ENCODE data around the gene UBR2.
A peak's percentile ranks its signal among the peaks of the same experiment; 100 is the strongest.
"Not testable (repeated sequence)": the region's sequence is repeated elsewhere in the genome, so short reads cannot be mapped to it uniquely, and the experiment has no call there.

Gene UBR2

GRCh38 chr6:42618686-42619085 lies 54.9 kb downstream of the UBR2 start:
- no peak for DNase-seq

DNA sequence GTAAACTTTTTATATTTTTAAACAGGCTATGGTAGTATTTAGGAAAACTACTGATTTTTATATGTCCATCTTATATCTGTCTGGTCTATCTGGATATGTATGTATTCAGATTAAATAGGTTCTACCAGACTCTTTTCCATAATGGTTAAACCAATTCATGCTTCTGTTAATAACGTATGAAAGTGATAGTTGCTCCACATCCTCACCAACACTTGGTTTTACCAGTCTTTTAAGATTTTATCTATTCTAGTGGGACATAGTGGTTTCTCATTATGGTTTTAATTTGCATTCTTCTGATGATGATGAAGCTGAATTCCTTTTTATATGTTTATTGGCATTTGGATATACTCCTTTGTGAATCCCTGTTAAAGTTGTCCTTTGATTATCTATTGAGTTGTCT lies 56.1 kb downstream of the UBR2 start:
- no peak for DNase-seq

GRCh38 chr6:42624601-42625000 lies 60.8 kb downstream of the UBR2 start:
- DNase-seq = no peak

DNA sequence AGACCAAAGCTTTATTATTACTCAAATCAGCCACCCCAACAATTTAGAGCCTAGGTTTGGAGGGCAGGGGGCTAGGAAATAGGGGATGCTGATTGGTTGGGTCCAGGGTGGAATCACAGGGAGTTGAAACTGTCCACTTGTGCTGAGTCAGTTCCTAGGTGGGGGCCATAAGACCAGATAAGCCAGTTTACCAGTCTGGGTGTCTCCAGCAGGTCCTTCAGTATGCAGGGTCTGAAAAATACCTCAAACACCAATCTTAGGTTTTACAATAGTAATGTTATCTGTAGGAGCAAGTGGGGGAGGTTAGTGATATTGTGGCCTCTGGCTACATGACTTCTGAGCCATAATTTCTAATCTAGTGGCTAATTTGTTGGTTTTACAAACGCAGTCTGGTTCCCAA lies 63.2 kb downstream of the UBR2 start:
- no peak for DNase-seq

- no peak for DNase-seq
Measured at GRCh38 chr6:42627674-42628073, 63.8 kb downstream of the UBR2 start.

DNA sequence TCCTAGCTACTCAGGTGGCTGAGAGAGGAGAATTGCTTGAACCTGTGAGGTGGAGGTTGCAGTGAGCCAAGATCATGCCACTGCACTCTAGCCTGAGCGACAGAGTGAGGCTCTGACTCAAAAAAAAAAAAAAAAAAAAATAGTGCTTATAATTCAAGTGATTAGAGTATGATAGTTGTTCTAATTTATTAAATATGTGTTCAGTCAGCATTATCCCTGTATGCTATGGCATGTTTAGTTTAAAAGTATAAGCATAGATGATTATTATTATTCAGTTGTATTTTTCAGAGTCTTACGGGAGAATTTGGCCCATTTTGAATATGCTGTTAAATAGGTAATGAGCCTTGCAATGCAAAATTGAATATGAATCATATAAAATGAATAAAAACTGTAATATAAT lies 64.8 kb downstream of the UBR2 start:
- DNase-seq = no peak

DNA sequence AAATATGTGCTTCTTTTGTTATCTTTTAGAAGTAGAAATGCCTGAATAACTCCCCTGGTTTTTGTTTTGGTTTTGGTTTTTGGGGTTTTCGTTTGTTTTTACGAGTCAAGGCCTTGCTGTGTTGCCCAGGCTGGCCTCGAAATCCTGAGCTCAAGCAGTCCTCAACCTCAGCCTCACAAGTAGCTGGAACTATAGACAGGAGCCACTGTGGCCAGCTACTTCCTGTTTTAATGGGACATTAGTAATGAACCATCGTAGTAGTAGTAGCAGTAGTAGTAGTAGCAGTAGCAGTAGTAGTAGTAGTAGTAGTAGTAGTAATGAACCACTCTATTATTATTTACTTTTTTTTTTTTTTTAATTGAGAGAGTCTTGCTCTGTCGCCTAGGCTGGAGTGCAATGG lies 66.0 kb downstream of the UBR2 start:
- DNase-seq = no peak

- no peak for DNase-seq
Measured at GRCh38 chr6:42637681-42638080, 73.9 kb downstream of the UBR2 start.

DNA sequence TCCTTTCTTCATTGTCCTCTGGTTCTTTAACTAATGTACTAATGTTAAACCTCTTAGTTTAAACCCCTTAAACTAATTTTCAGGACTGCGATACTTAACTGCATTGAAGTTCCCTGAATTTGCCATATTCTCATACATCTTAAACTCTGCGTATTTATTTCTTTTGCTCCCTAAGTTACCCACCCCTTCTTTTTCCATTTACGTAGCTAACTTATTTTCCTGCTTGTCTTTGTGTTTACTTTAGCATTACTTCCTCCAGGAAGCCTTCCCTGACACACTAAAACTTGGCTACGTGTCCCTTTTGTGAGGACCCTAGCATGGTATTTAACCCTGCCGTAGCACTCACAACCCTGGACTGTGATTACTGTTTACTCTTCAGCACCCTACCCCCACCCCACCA lies 79.0 kb downstream of the UBR2 start:
- DNase-seq = no peak

DNA sequence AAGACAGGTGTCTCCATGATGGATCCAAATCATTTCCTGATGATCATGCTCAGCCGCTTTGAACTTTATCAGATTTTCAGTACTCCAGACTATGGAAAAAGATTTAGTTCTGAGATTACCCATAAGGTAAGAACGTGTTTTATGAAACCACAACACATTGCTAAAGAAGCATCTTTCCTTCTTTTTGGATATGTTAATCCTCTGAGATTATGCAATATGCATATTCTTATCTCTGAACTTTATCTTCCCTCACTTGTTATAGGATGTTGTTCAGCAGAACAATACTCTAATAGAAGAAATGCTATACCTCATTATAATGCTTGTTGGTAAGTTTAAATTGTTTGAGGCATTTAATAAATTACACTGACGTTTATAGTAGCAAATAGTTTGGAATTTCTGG lies 80.4 kb downstream of the UBR2 start:
- DNase-seq = no peak

- no peak for DNase-seq
Measured at GRCh38 chr6:42652024-42652746, 88.4 kb downstream of the UBR2 start.

- DNase-seq = no peak
Measured at GRCh38 chr6:42653851-42654250, 90.0 kb downstream of the UBR2 start.

GRCh38 chr6:42659806-42660205 lies 96.0 kb downstream of the UBR2 start:
- no peak for DNase-seq

DNA sequence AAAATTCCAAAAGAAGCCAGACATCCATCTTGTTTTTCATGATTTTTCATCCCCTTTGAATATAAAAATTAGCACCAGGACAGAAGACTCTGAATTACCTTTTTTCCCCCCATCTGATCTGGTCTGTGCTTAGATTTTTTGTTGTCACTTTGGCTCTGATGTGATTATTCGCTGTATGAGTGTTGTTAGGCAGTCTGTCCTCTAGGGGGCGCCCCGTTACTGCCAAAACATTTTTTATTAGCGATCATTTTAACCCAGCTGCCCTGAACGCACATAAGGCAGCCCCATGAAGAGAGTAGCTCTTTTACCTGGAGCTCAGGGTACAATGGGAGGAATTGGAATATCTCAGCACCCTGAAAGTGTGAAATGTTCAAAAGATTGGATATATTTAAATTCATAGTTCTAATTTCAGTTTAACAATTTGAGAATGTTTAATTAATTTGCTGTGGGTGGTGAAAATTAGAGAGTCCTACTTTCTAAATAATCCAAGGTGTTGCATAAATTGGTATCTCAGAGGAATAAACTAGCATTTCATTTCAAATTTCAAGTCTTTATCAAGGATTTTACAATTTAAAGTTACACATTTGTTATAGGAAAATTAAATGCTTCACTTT lies 97.8 kb downstream of the UBR2 start:
- DNase-seq = peak; percentile 82

DNA sequence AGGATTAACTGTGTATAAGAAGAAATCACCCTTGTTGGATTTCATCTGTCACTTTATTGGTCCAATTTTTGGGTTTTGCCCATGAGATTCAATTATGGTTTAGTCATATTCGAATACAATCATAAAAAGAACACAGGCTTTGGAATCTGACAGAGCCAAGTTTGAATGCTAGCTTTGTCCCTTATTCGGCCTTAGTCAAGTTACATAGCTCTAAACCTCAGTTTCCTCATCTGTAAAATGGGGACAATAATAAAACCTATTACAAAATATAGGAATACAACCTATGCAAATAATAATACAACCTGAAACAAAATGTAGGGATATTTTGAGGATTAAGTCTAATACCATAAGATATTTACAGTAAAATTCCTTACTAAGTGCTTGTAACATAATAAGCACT lies 100.9 kb downstream of the UBR2 start:
- DNase-seq = no peak

- not testable (repeated sequence) for DNase-seq
Measured at GRCh38 chr6:42674368-42674767, 110.5 kb downstream of the UBR2 start.

DNA sequence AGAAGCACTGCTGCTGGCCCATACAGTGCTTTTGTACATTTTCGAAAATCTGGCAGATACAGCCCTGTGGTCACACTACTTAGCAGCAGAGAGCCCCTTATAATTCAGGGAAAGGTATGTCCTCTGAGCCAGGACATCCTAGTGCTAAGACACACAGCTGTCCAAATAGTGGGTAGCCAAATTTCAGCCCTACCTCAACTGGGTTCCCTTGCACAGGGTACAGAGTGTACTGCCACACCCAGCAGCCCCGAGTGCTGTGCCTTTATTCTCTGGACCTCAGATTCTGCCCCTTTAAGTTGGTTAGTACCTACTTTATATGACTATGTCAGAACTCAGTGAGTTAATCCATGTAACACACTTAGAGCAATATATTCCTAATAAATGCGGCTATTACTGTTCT lies 111.0 kb downstream of the UBR2 start:
- no peak for DNase-seq

DNA sequence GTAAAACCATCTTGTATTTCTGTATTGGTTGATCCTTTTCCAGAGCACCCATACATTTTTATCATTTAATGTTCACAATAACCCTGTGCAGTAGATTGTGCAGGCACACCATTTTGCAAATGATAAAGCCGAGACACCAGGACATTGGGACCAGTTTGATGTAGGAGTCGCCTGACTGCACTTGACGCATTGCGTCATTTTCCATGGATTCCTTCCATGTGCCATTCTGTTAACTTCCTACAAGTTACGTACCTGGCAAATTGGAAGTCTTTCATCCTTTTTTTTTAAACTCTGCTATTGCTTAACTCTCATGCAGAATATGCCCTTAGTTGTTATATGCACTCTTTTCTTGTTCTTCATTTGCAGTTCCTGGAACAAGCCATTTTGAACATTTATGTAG lies 115.5 kb downstream of the UBR2 start:
- DNase-seq = no peak

GRCh38 chr6:42688281-42688680 lies 124.5 kb downstream of the UBR2 start:
- DNase-seq = no peak

DNA sequence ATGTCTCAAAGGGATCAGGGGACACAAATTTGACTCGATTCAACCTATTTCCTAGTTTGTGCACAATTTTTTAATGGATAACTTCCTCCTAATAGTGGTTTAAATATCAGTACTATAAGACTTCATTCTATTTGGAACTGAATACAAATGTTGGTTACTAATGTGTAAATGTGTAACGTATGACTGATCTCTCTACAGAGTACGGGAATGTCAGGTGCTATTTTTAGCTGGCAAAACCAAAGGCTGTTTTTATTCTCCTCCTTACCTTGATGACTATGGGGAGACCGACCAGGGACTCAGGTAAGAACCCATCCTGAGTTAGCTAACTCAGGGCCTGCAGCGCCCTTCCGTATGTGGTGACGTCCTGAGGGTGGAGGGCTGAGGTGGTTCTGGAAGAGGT lies 125.5 kb downstream of the UBR2 start:
- DNase-seq = no peak

DNA sequence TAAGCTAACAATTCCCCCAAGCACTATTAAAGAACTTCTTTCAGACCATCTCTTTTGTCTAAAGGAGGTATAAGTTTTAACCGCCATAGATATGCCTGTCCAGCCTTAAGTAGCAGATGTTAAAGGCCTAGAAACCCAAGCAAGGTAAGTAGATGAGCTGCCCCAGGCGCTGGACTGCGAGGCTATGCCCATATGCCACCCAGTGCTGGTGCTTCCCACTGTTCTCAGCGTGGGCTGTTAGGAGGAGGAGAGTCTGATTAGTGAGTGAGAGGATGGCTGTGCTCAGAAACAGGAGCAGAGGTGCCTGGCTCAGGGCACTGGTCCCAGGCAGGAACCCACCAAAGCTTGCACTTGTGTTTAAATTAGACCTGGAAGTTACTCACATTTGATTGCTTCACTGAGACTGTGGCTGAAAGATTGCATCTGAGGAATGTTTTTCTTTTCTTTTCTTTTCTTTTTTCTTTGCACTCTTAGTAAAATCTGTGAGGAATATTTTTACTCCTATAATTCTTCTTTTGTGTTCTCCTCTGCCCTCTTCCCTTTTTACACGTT lies 126.4 kb downstream of the UBR2 start:
- DNase-seq = no peak

DNA sequence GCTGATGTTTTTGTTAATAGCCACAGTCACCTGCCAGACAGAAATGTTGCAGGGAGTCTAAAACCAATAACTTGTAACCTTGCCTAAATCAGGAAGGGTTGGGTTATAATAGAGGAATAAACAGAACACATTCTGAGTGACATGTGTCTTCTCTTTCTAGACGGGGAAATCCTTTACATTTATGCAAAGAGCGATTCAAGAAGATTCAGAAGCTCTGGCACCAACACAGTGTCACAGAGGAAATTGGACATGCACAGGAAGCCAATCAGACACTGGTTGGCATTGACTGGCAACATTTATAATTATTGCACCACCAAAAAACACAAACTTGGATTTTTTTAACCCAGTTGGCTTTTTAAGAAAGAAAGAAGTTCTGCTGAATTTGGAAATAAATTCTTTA lies 127.0 kb downstream of the UBR2 start:
- no peak for DNase-seq

GRCh38 chr6:42692137-42692911 lies 128.5 kb downstream of the UBR2 start:
- no peak for DNase-seq

GRCh38 chr6:42693725-42694323 lies 130.0 kb downstream of the UBR2 start:
- no peak for DNase-seq

All from activated CD4-positive, CD25-positive, alpha-beta regulatory T cell treated with anti-CD3 and anti-CD28 coated beads, Interleukin-2, amount 50 U/mL, for 72 hours (primary cell).